Gastrocnemius medialis (tissue), 4 donors: Measurements from ENCODE around the gene DGKG.

Experiments used
- CTCF ChIP-seq, 5 experiments: fragments of 450-650 bp in 3 of 5; fragments of 200-600 bp in 2 of 5; sonication (generic) in 2 of 5; IDR thresholded peaks in 4 of 5; conservative IDR thresholded peaks in 1 of 5; 1 replicate in 4 of 5; 2 replicates in 1 of 5; pipeline ENCODE4 v1.5.1; 2016 to 2019; ENCODE audit warnings: antibody characterized with exemption in 5 of 5, mild to moderate bottlenecking in 3 of 5, moderate library complexity in 3 of 5
- POLR2A ChIP-seq, 2 donors: fragments of 450-650 bp; IDR thresholded peaks; one replicate each; pipeline ENCODE4 v1.6.1; 2017; ENCODE audit warnings: antibody characterized with exemption in 2 of 2, mild to moderate bottlenecking in 2 of 2, moderate library complexity in 2 of 2

- TF ChIP-seq CTCF (IDR thresholded peaks at IDR 0.05 in 4 of 5, conservative IDR thresholded peaks at IDR 0.05 in 1 of 5) (peak; percentile 15 to 61 (median 24)), POLR2A (IDR thresholded peaks at IDR 0.05) (peak in 1 of 2 donors; percentile 35)
Measured at GRCh38 chr3:186219211-186219638, 142.8 kb downstream of the DGKG start.
